Kidney (tissue), 14 donors: ENCODE data around the gene PARVG. TPM values are rescaled to one million over a fixed set of nuclear protein-coding genes. Genes with fewer than 3 reads are reported as not detected.

Experiments used
- DNase-seq, 5 donors: peaks; one replicate each; pipeline ENCODE4 v3.0.0-alpha.2; 2013 to 2020
- FAIRE-seq: peaks from 2 replicates; lab custom pipeline; 2012; peaks lifted over from hg19 to GRCh38; lab: Jason Lieb, UNC
- H3K27ac ChIP-seq, 2 donors: one replicate each; pipeline ENCODE4 v1.7.0; 2013; ENCODE audit warnings: low read depth in 2 of 2, low read length in 2 of 2, inconsistent platforms in 1 of 2
- H3K27me3 ChIP-seq: one replicate; pipeline ENCODE4 v1.7.1; 2013; ENCODE audit warnings: low read length, inconsistent platforms; ENCODE audit not compliant: control insufficient read depth, insufficient read depth
- H3K36me3 ChIP-seq, 3 donors: one replicate each; pipeline versions ENCODE4 v1.7.0 to v1.7.1; 2013; ENCODE audit warnings: low read length in 3 of 3, control low read depth in 1 of 3, inconsistent platforms in 1 of 3; ENCODE audit not compliant: insufficient read depth in 3 of 3, control insufficient read depth in 2 of 3
- H3K4me1 ChIP-seq, 3 donors: one replicate each; pipeline versions ENCODE4 v1.7.0 to v1.7.1; 2013; ENCODE audit warnings: low read length in 3 of 3, inconsistent platforms in 1 of 3, low read depth in 1 of 3; ENCODE audit not compliant: control insufficient read depth in 2 of 3, insufficient read depth in 2 of 3
- H3K4me3 ChIP-seq, 3 donors: one replicate each; pipeline versions ENCODE4 v1.7.0 to v1.8.1; 2013; ENCODE audit warnings: low read length in 3 of 3, control low read depth in 1 of 3, inconsistent platforms in 1 of 3
- H3K9ac ChIP-seq, 3 donors: one replicate each; pipeline versions ENCODE4 v1.7.0 to v1.7.1; 2013; ENCODE audit warnings: low read length in 3 of 3, control low read depth in 1 of 3, inconsistent platforms in 1 of 3
- H3K9me3 ChIP-seq, 3 donors: one replicate each; pipeline versions ENCODE4 v1.7.0 to v1.7.1; 2013; ENCODE audit warnings: low read length in 3 of 3, control low read depth in 1 of 3, inconsistent platforms in 1 of 3; ENCODE audit not compliant: control insufficient read depth in 2 of 3, insufficient read depth in 1 of 3
- CTCF ChIP-seq: IDR thresholded peaks from 3 replicates; pipeline ENCODE4 v1.5.1; 2012; ENCODE audit warnings: mild to moderate bottlenecking, moderate library complexity, borderline replicate concordance; ENCODE audit not compliant: insufficient read depth; ENCODE audit errors: extremely low read depth
- intact Hi-C: fragments of 100-400 bp; cut with DNase I; formaldehyde crosslinking; loops from one replicate; pipeline ENCODE4 v1.11.1; 2022
- polyA plus RNA-seq: library from polyadenylated mRNA; stranded (reverse); fragments of 350-450 nt; fragmentation: Illumina TruSeq; extraction: RNeasy Lipid Tissue Mini Kit (QIAGEN cat#74804); gene quantifications from one replicate; pipeline ENCODE4 v1.2.3, GENCODE V29; 2014; ENCODE audit warnings: low read depth, low replicate concordance; ENCODE audit not compliant: insufficient read depth
- total RNA-seq: library from RNA; stranded (reverse); fragmentation: NEBNext Ultra II Directional; extraction: Animal tissue kit (Norgen Biotek cat#: 25700); gene quantifications from one replicate; pipeline ENCODE4 v1.2.1, GENCODE V29; 2021
- donor health status: control.
- donor health status: control.
- donor health status: control.
- donor health status: control.
- donor health status: control.
- donor health status: DM: yes; HTN: yes; CAD: no.
- donor health status: Normal renal cell carcinoma (clear cell type).

The PARVG gene
- total and polyA plus RNA-seq, 2 donors from 2014 or later, result 2.5 to 20.9 TPM

- Histone ChIP-seq H3K36me3 (no peaks in the 10 kb centered on the region), H3K4me3 (no peak overlapping the region), H3K27ac (no peak overlapping the region), H3K9me3 (no peaks in the 10 kb centered on the region), H3K9ac (no peak overlapping the region), H3K27me3 (no peaks in the 10 kb centered on the region), H3K4me1 (no peaks in the 10 kb centered on the region)
- TF ChIP-seq CTCF, result no peak
- peak in 1 of 5 donors; percentile 21 for DNase-seq
- intact Hi-C loops, result no loop called here
- no peak for FAIRE-seq
These were observed 3.3 kb downstream of the PARVG start for GRCh38 chr22:44184006-44184405.

GRCh38 chr22:44185237-44186120 lies 4.8 kb downstream of the PARVG start:
- no peak for TF ChIP-seq CTCF
- Histone ChIP-seq H3K4me3 (no peak overlapping the region), H3K9ac (no peak overlapping the region), H3K4me1 (no peaks in the 10 kb centered on the region), H3K36me3 (no peaks in the 10 kb centered on the region), H3K27ac (no peak overlapping the region), H3K9me3 (no peaks in the 10 kb centered on the region), H3K27me3 (no peaks in the 10 kb centered on the region)
- DNase-seq (peak in 1 of 5 donors; percentile 63), FAIRE-seq (no peak)
- intact Hi-C loops, result no loop called here

- intact Hi-C loops, result no loop called here
- FAIRE-seq, result no peak
These were observed 5.4 kb downstream of the PARVG start for GRCh38 chr22:44186121-44186510.

More at GRCh38 chr22:44186121-44186510, 5.4 kb downstream of the PARVG start:
- peak in 1 of 5 donors; percentile 34 for DNase-seq
- Histone ChIP-seq H3K27ac (no peak overlapping the region), H3K4me1 (no peaks in the 10 kb centered on the region), H3K9me3 (no peaks in the 10 kb centered on the region), H3K27me3 (no peaks in the 10 kb centered on the region), H3K36me3 (no peaks in the 10 kb centered on the region), H3K9ac (no peak overlapping the region), H3K4me3 (no peak overlapping the region)
- TF ChIP-seq CTCF, result no peak
